PFSK-1 (cell line): Measurements from ENCODE around the gene SSH3.

Experiments used
- FOXP2 ChIP-seq: optimal IDR thresholded peaks from 2 replicates; pipeline ENCODE3; 2011; ENCODE audit warnings: borderline replicate concordance, control low read depth, inconsistent platforms; ENCODE audit not compliant: insufficient read depth; ENCODE audit errors: extremely low read length, extremely low read depth
- POLR2AphosphoS5 ChIP-seq: IDR thresholded peaks from 2 replicates; pipeline ENCODE4 v1.6.1; 2012; ENCODE audit warnings: low read depth, mild to moderate bottlenecking, control low read depth, low read length, moderate library complexity
- SIN3A ChIP-seq: IDR thresholded peaks from 2 replicates; pipeline ENCODE4 v1.6.1; 2012; ENCODE audit warnings: mild to moderate bottlenecking, low read length, moderate library complexity, borderline replicate concordance; ENCODE audit not compliant: insufficient read depth
- TAF1 ChIP-seq: IDR thresholded peaks from 2 replicates; pipeline ENCODE4 v1.6.1; 2012; ENCODE audit warnings: low read length, control low read depth, borderline replicate concordance; ENCODE audit not compliant: insufficient read depth
- TF ChIP-seq, protein P1 (sequence below), 2 experiments: IDR thresholded peaks; 2 replicates each; pipeline versions ENCODE4 v1.6.1 to v1.8.0; 2011 to 2012; ENCODE audit warnings: low read depth in 2 of 2, low read length in 2 of 2, control low read depth in 1 of 2, inconsistent platforms in 1 of 2, mild to moderate bottlenecking in 1 of 2, moderate library complexity in 1 of 2; ENCODE audit not compliant: insufficient read depth in 1 of 2

SSH3 gene

DNA sequence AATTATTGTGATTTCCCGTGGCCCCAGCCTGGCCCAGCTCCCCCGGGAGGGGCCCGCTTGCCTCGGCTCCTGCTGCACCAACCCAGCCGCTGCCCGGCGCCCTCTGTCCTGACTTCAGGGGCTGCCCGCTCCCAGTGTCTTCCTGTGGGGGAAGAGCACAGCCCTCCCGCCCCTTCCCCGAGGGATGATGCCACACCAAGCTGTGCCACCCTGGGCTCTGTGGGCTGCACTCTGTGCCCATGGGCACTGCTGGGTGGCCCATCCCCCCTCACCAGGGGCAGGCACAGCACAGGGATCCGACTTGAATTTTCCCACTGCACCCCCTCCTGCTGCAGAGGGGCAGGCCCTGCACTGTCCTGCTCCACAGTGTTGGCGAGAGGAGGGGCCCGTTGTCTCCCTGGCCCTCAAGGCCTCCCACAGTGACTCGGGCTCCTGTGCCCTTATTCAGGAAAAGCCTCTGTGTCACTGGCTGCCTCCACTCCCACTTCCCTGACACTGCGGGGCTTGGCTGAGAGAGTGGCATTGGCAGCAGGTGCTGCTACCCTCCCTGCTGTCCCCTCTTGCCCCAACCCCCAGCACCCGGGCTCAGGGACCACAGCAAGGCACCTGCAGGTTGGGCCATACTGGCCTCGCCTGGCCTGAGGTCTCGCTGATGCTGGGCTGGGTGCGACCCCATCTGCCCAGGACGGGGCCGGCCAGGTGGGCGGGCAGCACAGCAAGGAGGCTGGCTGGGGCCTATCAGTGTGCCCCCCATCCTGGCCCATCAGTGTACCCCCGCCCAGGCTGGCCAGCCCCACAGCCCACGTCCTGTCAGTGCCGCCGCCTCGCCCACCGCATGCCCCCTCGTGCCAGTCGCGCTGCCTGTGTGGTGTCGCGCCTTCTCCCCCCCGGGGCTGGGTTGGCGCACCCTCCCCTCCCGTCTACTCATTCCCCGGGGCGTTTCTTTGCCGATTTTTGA, 17.5 kb upstream of the SSH3 start:
- TF ChIP-seq, protein P1, sequence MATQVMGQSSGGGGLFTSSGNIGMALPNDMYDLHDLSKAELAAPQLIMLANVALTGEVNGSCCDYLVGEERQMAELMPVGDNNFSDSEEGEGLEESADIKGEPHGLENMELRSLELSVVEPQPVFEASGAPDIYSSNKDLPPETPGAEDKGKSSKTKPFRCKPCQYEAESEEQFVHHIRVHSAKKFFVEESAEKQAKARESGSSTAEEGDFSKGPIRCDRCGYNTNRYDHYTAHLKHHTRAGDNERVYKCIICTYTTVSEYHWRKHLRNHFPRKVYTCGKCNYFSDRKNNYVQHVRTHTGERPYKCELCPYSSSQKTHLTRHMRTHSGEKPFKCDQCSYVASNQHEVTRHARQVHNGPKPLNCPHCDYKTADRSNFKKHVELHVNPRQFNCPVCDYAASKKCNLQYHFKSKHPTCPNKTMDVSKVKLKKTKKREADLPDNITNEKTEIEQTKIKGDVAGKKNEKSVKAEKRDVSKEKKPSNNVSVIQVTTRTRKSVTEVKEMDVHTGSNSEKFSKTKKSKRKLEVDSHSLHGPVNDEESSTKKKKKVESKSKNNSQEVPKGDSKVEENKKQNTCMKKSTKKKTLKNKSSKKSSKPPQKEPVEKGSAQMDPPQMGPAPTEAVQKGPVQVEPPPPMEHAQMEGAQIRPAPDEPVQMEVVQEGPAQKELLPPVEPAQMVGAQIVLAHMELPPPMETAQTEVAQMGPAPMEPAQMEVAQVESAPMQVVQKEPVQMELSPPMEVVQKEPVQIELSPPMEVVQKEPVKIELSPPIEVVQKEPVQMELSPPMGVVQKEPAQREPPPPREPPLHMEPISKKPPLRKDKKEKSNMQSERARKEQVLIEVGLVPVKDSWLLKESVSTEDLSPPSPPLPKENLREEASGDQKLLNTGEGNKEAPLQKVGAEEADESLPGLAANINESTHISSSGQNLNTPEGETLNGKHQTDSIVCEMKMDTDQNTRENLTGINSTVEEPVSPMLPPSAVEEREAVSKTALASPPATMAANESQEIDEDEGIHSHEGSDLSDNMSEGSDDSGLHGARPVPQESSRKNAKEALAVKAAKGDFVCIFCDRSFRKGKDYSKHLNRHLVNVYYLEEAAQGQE (IDR thresholded peaks at IDR 0.05; ENCODE audit: insufficient read depth in 1 of 2, low read depth in 2 of 2, low read length in 2 of 2) = no peak
- TF ChIP-seq TAF1 (no peak), POLR2AphosphoS5 (no peak), SIN3A (no peak)

DNA sequence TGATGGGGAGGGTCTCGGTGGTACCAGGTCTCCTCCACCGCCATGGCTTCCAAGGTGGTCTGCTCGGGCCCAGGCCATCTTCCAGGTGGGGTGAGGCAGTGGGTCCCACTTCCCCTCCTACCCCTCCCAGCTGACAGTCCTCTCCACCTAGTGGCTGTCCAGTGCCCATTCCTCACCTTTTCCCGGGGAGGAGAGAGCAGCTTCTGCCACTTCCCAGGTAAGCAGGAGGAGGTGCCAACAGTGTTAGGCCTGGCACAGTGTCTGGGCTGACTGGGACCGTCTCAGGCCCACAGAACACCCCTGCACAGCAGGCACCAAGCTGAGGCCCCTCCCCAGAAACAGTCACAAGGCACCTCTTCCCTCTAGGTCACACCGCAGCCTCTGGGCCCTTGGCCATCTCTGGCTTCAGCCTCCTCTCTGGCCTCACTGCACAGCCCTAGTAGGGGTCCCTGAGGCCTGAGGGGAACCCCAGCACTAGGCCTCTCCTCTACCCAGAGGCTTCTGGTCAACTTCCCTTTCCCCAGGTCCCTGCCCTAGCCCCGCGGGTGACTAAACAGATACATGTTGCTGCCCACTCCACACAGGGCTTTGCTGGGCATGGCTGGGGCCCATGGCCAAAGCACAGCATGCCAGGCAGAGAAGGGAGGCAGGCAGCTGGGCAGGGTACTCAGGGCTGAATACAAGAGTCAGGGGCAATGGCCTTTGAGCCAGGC, 16.6 kb upstream of the SSH3 start:
- TF ChIP-seq TAF1 (no peak), SIN3A (no peak), FOXP2 (no peak), POLR2AphosphoS5 (no peak)
- TF ChIP-seq, protein P1 (IDR thresholded peaks at IDR 0.05; ENCODE audit: insufficient read depth in 1 of 2, low read depth in 2 of 2, low read length in 2 of 2) = no peak

DNA sequence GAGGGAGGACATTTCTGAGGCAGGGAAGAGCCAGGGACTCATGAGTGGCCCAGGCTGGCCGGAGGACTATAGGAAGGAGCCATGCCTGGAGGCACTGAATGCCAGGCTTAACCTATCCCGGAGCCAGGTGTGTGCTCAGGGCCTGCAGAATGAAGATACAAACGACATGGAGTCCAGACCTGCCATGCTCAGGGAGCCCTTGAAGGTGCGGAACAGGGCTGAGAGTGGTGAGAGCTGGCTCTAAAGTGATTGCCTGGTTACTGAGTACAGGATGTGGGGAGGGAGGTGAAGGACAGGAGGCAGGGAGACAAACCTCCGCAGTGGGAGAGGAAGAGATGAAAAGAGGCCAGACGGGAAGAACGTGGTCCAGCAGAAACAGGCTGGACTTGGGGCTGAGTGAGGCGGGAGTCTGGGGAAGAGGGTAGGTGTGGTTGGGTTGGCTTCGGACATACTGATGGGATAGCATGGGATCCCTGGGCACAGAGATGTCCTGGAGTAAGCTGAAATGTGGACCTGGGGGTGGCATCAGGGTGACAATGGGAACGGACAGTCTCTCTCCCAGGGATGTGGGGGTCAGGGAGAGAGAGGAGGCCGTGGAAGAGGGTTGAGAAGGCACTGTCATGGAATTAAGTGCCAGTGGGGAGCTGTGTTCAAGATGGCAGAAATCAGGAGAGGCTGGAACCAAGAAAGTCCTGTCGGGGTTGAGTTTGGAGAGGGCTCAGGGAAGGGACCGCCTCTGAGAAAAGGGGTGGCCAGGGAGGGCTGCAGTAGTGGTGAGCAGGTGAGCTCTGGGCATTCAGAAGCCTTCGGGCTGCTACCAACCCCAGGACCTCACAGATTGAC, 15.8 kb upstream of the SSH3 start:
- TF ChIP-seq TAF1 (no peak), SIN3A (0 out of 2 replicates have a peak, but pooled peaks have one; percentile 26)

DNA sequence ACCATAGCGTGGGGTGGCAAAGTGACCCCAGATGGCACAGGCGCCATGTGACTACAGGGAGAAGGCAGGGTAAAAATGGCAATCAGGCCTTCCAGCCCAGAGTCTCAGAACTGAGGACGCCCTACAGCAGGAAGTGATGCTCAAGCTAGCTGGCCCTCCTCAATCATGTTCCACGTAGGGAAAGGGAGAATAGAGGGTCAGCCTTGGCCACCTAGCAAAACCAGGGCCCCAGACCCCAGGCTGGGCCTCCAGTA, 15.2 kb upstream of the SSH3 start:
- TF ChIP-seq SIN3A (no peak), POLR2AphosphoS5 (no peak; the same call in 1 of the 2 replicates), TAF1 (no peak), FOXP2 (no peak)
- TF ChIP-seq, protein P1 (IDR thresholded peaks at IDR 0.05; ENCODE audit: insufficient read depth in 1 of 2, low read depth in 2 of 2, low read length in 2 of 2) = no peak
